IMR-90 (cell line): ENCODE measurements around the gene ATRAID. TPM values are rescaled to one million over a fixed set of nuclear protein-coding genes. Genes with fewer than 3 reads are reported as not detected.
A peak's percentile ranks its signal among the peaks of the same experiment; 100 is the strongest.

Experiments
- ATAC-seq: fragments of 200-7000 bp; cut with Tn5 transposase; 2 replicates; pipeline ENCODE4 v1.9.1; 2020; ENCODE audit warnings: low read depth, mild to moderate bottlenecking, moderate library complexity
- BruUV-seq: library from RNA; stranded (reverse); fragments of 400-500 nt; replicated peaks from 2 replicates; lab custom pipeline; 2021; lab: Mats Ljungman, UMichigan
- CTCF ChIA-PET: fragments of 300-600 bp; formaldehyde crosslinking; extraction: SDS; loops from one replicate; lab custom pipeline; 2021; ENCODE audit warnings: antibody characterized with exemption; lab: Yijun Ruan, JAX
- POLR2A ChIA-PET: fragments of 300-600 bp; sonication (Branson Sonifier 250); formaldehyde crosslinking; loops from one replicate; lab custom pipeline; 2022; ENCODE audit warnings: antibody characterized with exemption; ENCODE audit not compliant: unreplicated experiment; lab: Charles Lee
- DNase-seq: peaks from one replicate; pipeline ENCODE4 v3.0.0; 2013
- H2AFZ ChIP-seq: replicated peaks from 2 replicates; pipeline ENCODE3; 2013; ENCODE audit warnings: low read length, mild to moderate bottlenecking; ENCODE audit not compliant: poor library complexity
- H2AK5ac ChIP-seq: 2 replicates; pipeline ENCODE4 v1.6.1; 2013; ENCODE audit warnings: low read depth, low read length, inconsistent platforms
- H2AK9ac ChIP-seq: replicated peaks from 2 replicates; pipeline ENCODE3; 2013; ENCODE audit warnings: mild to moderate bottlenecking, low read depth, low read length, moderate library complexity; ENCODE audit not compliant: poor library complexity
- H2BK120ac ChIP-seq: 2 replicates; pipeline ENCODE4 v1.6.1; 2013; ENCODE audit warnings: low read depth, low read length, inconsistent platforms
- H2BK15ac ChIP-seq: 3 replicates; pipeline ENCODE4 v1.6.1; 2013; ENCODE audit warnings: low read depth, low read length, inconsistent platforms
- H2BK20ac ChIP-seq: 2 replicates; pipeline ENCODE4 v1.6.1; 2013; ENCODE audit warnings: low read depth, mild to moderate bottlenecking, inconsistent platforms, low read length, moderate library complexity
- H2BK5ac ChIP-seq: 2 replicates; pipeline ENCODE4 v1.6.1; 2013; ENCODE audit warnings: mild to moderate bottlenecking, low read depth, low read length, inconsistent platforms; ENCODE audit not compliant: poor library complexity, severe bottlenecking
- H3K14ac ChIP-seq: replicated peaks from 2 replicates; pipeline ENCODE4 v1.6.1; 2013; ENCODE audit warnings: low read depth, low read length, inconsistent platforms
- H3K18ac ChIP-seq: 2 replicates; pipeline ENCODE4 v1.6.1; 2013; ENCODE audit warnings: low read depth, low read length, control low read depth
- H3K23ac ChIP-seq: 2 replicates; pipeline ENCODE4 v1.6.1; 2013; ENCODE audit warnings: low read depth, low read length, inconsistent platforms
- H3K27ac ChIP-seq: 2 replicates; pipeline ENCODE4 v1.5.1; 2013; ENCODE audit warnings: mild to moderate bottlenecking, control low read depth, low read length; ENCODE audit not compliant: insufficient read depth
- H3K27me3 ChIP-seq: 2 replicates; pipeline ENCODE4 v1.6.1; 2013; ENCODE audit warnings: low read length; ENCODE audit not compliant: control insufficient read depth, insufficient read depth
- H3K36me3 ChIP-seq: 2 replicates; pipeline ENCODE4 v1.6.1; 2013; ENCODE audit warnings: low read length, mixed read lengths; ENCODE audit not compliant: control insufficient read depth, insufficient read depth
- H3K4ac ChIP-seq: 2 replicates; pipeline ENCODE4 v1.6.1; 2013; ENCODE audit warnings: low read depth, low read length, inconsistent platforms
- H3K4me1 ChIP-seq: 2 replicates; pipeline ENCODE4 v1.6.1; 2013; ENCODE audit warnings: low read length, mixed read lengths; ENCODE audit not compliant: control insufficient read depth, insufficient read depth
- H3K4me2 ChIP-seq: 2 replicates; pipeline ENCODE4 v1.6.1; 2013; ENCODE audit warnings: low read depth, mild to moderate bottlenecking, control low read depth, low read length, moderate library complexity
- H3K4me3 ChIP-seq: 2 replicates; pipeline ENCODE4 v1.5.1; 2013; ENCODE audit warnings: low read depth, mild to moderate bottlenecking, control low read depth, low read length, moderate library complexity; ENCODE audit not compliant: insufficient read depth
- H3K56ac ChIP-seq: 2 replicates; pipeline ENCODE4 v1.6.1; 2013; ENCODE audit warnings: low read length, inconsistent platforms; ENCODE audit not compliant: insufficient read depth; ENCODE audit errors: extremely low read depth
- H3K79me1 ChIP-seq, 2 experiments: 2 replicates each; pipeline ENCODE4 v1.6.1; 2013; ENCODE audit warnings: low read length in 2 of 2, inconsistent platforms in 1 of 2, low read depth in 1 of 2
- H3K9ac ChIP-seq: 2 replicates; pipeline ENCODE4 v1.6.1; 2013; ENCODE audit warnings: low read depth, low read length, control low read depth
- H3K9me1 ChIP-seq: 2 replicates; pipeline ENCODE4 v1.6.1; 2013; ENCODE audit warnings: low read length, inconsistent platforms; ENCODE audit not compliant: insufficient read depth
- H3K9me3 ChIP-seq: 2 replicates; pipeline ENCODE4 v1.6.1; 2013; ENCODE audit warnings: low read length; ENCODE audit not compliant: control insufficient read depth, insufficient read depth
- H4K20me1 ChIP-seq: 2 replicates; pipeline ENCODE4 v1.6.1; 2013; ENCODE audit warnings: low read length, inconsistent platforms; ENCODE audit not compliant: insufficient read depth
- H4K5ac ChIP-seq: 2 replicates; pipeline ENCODE4 v1.6.1; 2013; ENCODE audit warnings: mild to moderate bottlenecking, low read depth, low read length, control low read depth
- H4K8ac ChIP-seq, 2 experiments: 2 replicates each; pipeline ENCODE4 v1.6.1; 2013; ENCODE audit warnings: low read depth in 2 of 2, low read length in 2 of 2, control low read depth in 1 of 2, inconsistent platforms in 1 of 2
- H4K91ac ChIP-seq: 2 replicates; pipeline ENCODE4 v1.6.1; 2013; ENCODE audit warnings: low read depth, low read length, inconsistent platforms; ENCODE audit not compliant: insufficient read depth
- CHD1 ChIP-seq: IDR thresholded peaks from 2 replicates; pipeline ENCODE4 v1.6.1; 2012; ENCODE audit warnings: low read depth, low read length, improper control_type of control experiment
- WGBS, 2 experiments: methylation state at CpG; one replicate each; pipeline versions ENCODE4 v1.1.5 to v1.1.7; 2013; ENCODE audit warnings: missing lambda C conversion rate in 2 of 2; ENCODE audit not compliant: insufficient read length in 1 of 2; ENCODE audit errors: extremely low coverage in 2 of 2; 5-methylcytosine and 5-hydroxymethylcytosine counted together
- dilution Hi-C: fragments of 300-500 bp; cut with HindIII; formaldehyde crosslinking; loops from one replicate; pipeline ENCODE4 v1.14.3; 2018; ENCODE audit warnings: low sequenced_read_pairs; ENCODE audit not compliant: unreplicated experiment
- in situ Hi-C: fragments of 300-500 bp; cut with MboI; formaldehyde crosslinking; loops from 3 replicates; pipeline ENCODE4 v1.14.3; 2019; ENCODE audit warnings: low sequenced_read_pairs, inconsistent platforms, mixed read lengths
- intact Hi-C: fragments of 100-400 bp; cut with micrococcal nuclease; formaldehyde crosslinking; loops from 2 replicates; pipeline ENCODE4 v1.10.0; 2022
- polyA plus RNA-seq, 3 experiments: library from polyadenylated mRNA; depleted of rRNA; stranded (reverse); fragments of >200 nt; gene quantifications; 2 replicates each; pipeline ENCODE4 v1.2.3, GENCODE V29; 2012; ENCODE audit warnings: low replicate concordance in 1 of 3
- total RNA-seq: library from RNA; depleted of rRNA; stranded (reverse); fragments of >200 nt; gene quantifications from 2 replicates; pipeline ENCODE4 v1.2.3, GENCODE V29; 2012

ATRAID gene
- total and polyA plus RNA-seq, 2 of the 4 experiments (the other 2 are of a cell fraction), result 138 to 173 TPM

GRCh38 chr2:27243391-27244130 is 31.7 kb downstream of the ATRAID start:
- H4K8ac ChIP-seq, result no peak overlapping the region
- no peak overlapping the region for H3K23ac ChIP-seq
- H3K4me3 ChIP-seq, result no peak overlapping the region
- no peak overlapping the region for H2AK9ac ChIP-seq
- H3K4me1 ChIP-seq, result no peaks in the 10 kb centered on the region
- no peak overlapping the region for H3K14ac ChIP-seq
- H2BK120ac ChIP-seq, result no peak overlapping the region
- no peak overlapping the region for H2AFZ ChIP-seq
- ChIA-PET POLR2A (no interaction called here), CTCF (interaction anchor here (0.6 kb wide), 1 partner anchor 162 kb away, joined by 3 read pairs; no protein-coding TSS in a partner anchor)
- no peaks in the 10 kb centered on the region for H3K9me1 ChIP-seq
- H3K27me3 ChIP-seq, result no peaks in the 10 kb centered on the region
- no peak overlapping the region for H2BK20ac ChIP-seq
- H3K36me3 ChIP-seq, result peaks cover 55% of the 10 kb centered on the region
- no peak for TF ChIP-seq CHD1
- H4K20me1 ChIP-seq, result no peaks in the 10 kb centered on the region; the same call in 1 of the 2 replicates
- H3K4ac ChIP-seq, result no peak overlapping the region
- no peak overlapping the region for H2BK5ac ChIP-seq
- no peak overlapping the region for H4K91ac ChIP-seq
- BruUV-seq, result TSS peak; percentile 55
- dilution Hi-C loops (no loop called here), intact Hi-C loops (no loop called here), in situ Hi-C loops (no loop called here)
- no peak for ATAC-seq
- no peak for DNase-seq
- H3K9me3 ChIP-seq, result no peaks in the 10 kb centered on the region
- no peaks in the 10 kb centered on the region for H3K79me1 ChIP-seq
- no peak overlapping the region for H3K27ac ChIP-seq
- no peak overlapping the region for H3K9ac ChIP-seq
- no peak overlapping the region for H4K5ac ChIP-seq
- no peak overlapping the region for H3K4me2 ChIP-seq
- H2AK5ac ChIP-seq, result no peak overlapping the region
- H3K18ac ChIP-seq, result no peak overlapping the region
- no peak overlapping the region for H3K56ac ChIP-seq
- no peak overlapping the region for H2BK15ac ChIP-seq
- WGBS, 2 experiments, result 95% methylated on average over 14 of the region's 19 CpGs; no CpG with 5 or more reads in 1 of the 2 experiments
